K562 (cell line): ENCODE measurements around the gene MCC. TPM values are rescaled to one million over a fixed set of nuclear protein-coding genes. Genes with fewer than 3 reads are reported as not detected.

ENCODE experiments used
- DNMT1 ChIP-seq: fragments of 450-650 bp; IDR thresholded peaks from 2 replicates; pipeline ENCODE4 v1.6.1; 2016; ENCODE audit warnings: antibody characterized with exemption, mild to moderate bottlenecking
- ILK ChIP-seq: fragments of 450-650 bp; IDR thresholded peaks from 2 replicates; pipeline ENCODE4 v1.6.1; 2016; ENCODE audit warnings: missing genetic modification characterization, low read depth, mild to moderate bottlenecking, missing compliant biosample characterization, moderate library complexity, borderline replicate concordance
- NELFE ChIP-seq: IDR thresholded peaks from 2 replicates; pipeline ENCODE4 v1.6.1; 2011; ENCODE audit warnings: mild to moderate bottlenecking; ENCODE audit not compliant: insufficient read depth, insufficient read length
- ZNF143 ChIP-seq: sonication (generic); formaldehyde crosslinking; IDR thresholded peaks from 2 replicates; pipeline ENCODE4 v1.9.0; 2022; ENCODE audit warnings: mild to moderate bottlenecking, missing genetic modification reagents
- ZZZ3 ChIP-seq: fragments of 450-650 bp; IDR thresholded peaks from 2 replicates; pipeline ENCODE4 v1.6.1; 2016; ENCODE audit warnings: antibody characterized with exemption, mild to moderate bottlenecking, moderate library complexity
- polyA plus RNA-seq, 8 experiments: library from polyadenylated mRNA; depleted of rRNA in 4 of 8; stranded (reverse) in 5 of 8; unstranded in 3 of 8; fragments of >200 nt; fragmentation: Nextera tagmentation in 2 of 8; fragmentation: Illumina TruSeq in 1 of 8; extraction: Ambion mirVana in 2 of 8; extraction: Trizol in 1 of 8; gene quantifications; 2 replicates each; pipeline versions ENCODE4 v1.2.1 to v1.2.3, GENCODE V29; 2011 to 2014; ENCODE audit warnings: inconsistent platforms in 1 of 8, missing spikeins in 1 of 8
- total RNA-seq, 7 experiments: library from RNA; depleted of rRNA in 6 of 7; stranded (reverse); fragments of >200 nt in 6 of 7; fragmentation: Illumina TruSeq in 2 of 7; extraction: Trizol in 2 of 7; gene quantifications; 2 replicates each; pipeline versions ENCODE4 v1.2.1 to v1.2.3, GENCODE V29; 2011 to 2021; ENCODE audit warnings: low replicate concordance in 1 of 7
- TF ChIP-seq, protein P1 (sequence below): sonication (generic); formaldehyde crosslinking; IDR thresholded peaks from 2 replicates; pipeline ENCODE4 v1.8.1; 2023; ENCODE audit warnings: mild to moderate bottlenecking, missing genetic modification reagents
- TF ChIP-seq, protein P2 (sequence below): fragments of 250-450 bp; sonication (Bioruptor Pico); IDR thresholded peaks from 2 replicates; pipeline ENCODE4 v1.4.0; 2020; ENCODE audit warnings: mild to moderate bottlenecking, moderate library complexity
- TF ChIP-seq, protein P3 (sequence below), 3 experiments: IDR thresholded peaks in 2 of 3; conservative IDR thresholded peaks in 1 of 3; 2 replicates each; pipeline ENCODE4 v1.5.1; 2011 to 2012; ENCODE audit warnings: low read length in 3 of 3, mild to moderate bottlenecking in 3 of 3, control low read depth in 2 of 3, improper control_type of control experiment in 1 of 3, inconsistent platforms in 1 of 3, low read depth in 1 of 3, mixed read lengths in 1 of 3, moderate library complexity in 1 of 3; ENCODE audit not compliant: insufficient read depth in 2 of 3

The MCC gene
- total and polyA plus RNA-seq, 9 of the 15 experiments (the other 6 are each of a cell fraction or from before 2014, with no cell fraction given): 0.04 to 0.24 (median 0.06) TPM; not detected in 1

DNA sequence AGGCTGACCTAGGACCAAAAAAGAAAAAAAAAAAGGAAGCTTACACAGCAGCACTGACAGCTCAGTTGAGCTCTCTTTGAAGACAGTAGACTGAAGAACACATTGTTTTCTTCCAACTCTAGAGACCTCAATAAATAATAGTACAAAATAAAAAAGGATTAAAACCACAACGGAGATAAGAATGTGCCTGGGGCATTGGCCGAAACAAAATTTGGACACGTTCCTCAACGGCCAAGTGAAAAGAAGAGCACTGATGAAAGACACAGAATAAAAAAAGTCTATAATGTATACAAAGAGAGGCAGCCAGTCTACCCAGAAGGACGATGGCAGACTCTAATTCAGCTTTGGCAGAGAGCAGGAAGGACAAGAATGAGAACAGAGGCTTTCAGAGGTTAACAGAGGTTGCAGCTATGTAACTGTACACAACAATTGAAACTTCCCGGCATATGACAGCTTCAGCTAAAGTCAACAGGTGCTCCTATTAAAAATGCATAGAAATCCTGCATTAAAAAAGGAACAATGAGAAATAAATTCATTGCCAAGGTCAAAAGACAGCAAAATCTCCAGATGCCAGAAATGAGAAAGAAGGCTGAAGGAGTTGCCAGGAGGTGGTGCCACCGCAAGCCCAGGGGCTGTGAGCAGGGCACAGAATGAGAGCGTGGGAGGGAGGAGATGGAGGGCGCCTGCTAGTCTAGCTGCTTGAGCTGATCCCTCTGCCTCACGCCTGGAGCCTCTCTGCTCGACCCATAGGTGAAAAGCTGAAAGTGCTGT is 397.7 kb downstream of the MCC start (continued):
- no peak for TF ChIP-seq ILK (tag)
- TF ChIP-seq, protein P1, sequence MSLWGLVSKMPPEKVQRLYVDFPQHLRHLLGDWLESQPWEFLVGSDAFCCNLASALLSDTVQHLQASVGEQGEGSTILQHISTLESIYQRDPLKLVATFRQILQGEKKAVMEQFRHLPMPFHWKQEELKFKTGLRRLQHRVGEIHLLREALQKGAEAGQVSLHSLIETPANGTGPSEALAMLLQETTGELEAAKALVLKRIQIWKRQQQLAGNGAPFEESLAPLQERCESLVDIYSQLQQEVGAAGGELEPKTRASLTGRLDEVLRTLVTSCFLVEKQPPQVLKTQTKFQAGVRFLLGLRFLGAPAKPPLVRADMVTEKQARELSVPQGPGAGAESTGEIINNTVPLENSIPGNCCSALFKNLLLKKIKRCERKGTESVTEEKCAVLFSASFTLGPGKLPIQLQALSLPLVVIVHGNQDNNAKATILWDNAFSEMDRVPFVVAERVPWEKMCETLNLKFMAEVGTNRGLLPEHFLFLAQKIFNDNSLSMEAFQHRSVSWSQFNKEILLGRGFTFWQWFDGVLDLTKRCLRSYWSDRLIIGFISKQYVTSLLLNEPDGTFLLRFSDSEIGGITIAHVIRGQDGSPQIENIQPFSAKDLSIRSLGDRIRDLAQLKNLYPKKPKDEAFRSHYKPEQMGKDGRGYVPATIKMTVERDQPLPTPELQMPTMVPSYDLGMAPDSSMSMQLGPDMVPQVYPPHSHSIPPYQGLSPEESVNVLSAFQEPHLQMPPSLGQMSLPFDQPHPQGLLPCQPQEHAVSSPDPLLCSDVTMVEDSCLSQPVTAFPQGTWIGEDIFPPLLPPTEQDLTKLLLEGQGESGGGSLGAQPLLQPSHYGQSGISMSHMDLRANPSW (CRISPR knock-in tag): no peak
- TF ChIP-seq, protein P2, sequence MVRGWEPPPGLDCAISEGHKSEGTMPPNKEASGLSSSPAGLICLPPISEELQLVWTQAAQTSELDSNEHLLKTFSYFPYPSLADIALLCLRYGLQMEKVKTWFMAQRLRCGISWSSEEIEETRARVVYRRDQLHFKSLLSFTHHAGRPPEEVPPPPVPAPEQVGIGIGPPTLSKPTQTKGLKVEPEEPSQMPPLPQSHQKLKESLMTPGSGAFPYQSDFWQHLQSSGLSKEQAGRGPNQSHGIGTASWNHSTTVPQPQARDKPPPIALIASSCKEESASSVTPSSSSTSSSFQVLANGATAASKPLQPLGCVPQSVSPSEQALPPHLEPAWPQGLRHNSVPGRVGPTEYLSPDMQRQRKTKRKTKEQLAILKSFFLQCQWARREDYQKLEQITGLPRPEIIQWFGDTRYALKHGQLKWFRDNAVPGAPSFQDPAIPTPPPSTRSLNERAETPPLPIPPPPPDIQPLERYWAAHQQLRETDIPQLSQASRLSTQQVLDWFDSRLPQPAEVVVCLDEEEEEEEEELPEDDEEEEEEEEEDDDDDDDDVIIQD (CRISPR knock-in tag): no peak
- no peak for TF ChIP-seq ZNF143 (CRISPR knock-in tag)
- TF ChIP-seq, protein P3, sequence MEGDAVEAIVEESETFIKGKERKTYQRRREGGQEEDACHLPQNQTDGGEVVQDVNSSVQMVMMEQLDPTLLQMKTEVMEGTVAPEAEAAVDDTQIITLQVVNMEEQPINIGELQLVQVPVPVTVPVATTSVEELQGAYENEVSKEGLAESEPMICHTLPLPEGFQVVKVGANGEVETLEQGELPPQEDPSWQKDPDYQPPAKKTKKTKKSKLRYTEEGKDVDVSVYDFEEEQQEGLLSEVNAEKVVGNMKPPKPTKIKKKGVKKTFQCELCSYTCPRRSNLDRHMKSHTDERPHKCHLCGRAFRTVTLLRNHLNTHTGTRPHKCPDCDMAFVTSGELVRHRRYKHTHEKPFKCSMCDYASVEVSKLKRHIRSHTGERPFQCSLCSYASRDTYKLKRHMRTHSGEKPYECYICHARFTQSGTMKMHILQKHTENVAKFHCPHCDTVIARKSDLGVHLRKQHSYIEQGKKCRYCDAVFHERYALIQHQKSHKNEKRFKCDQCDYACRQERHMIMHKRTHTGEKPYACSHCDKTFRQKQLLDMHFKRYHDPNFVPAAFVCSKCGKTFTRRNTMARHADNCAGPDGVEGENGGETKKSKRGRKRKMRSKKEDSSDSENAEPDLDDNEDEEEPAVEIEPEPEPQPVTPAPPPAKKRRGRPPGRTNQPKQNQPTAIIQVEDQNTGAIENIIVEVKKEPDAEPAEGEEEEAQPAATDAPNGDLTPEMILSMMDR (IDR thresholded peaks at IDR 0.05 in 2 of 3, conservative IDR thresholded peaks at IDR 0.05 in 1 of 3; ENCODE audit: insufficient read depth in 2 of 3, low read depth in 1 of 3, low read length in 3 of 3): no peak
- no peak for TF ChIP-seq DNMT1
- TF ChIP-seq ZZZ3: no peak
- no peak for TF ChIP-seq NELFE
